ENCODE results near the gene ATP1B3.
"Not testable (repeated sequence)": the region's sequence is repeated elsewhere in the genome, so short reads cannot be mapped to it uniquely, and the experiment has no call there.

Gene ATP1B3

GRCh38 chr3:141876381-141876890 lies at the start of gene ATP1B3:
TSS of gene ATP1B3 (plus strand) at chr3:141876643. CDS start at chr3:141876802, 159 bp downstream.
- DNase-seq, result peak; percentile 88

GRCh38 chr3:141828487-141828886 lies 48.0 kb upstream of the ATP1B3 start:
- DNase-seq, result no peak

- no peak for DNase-seq
These were observed 47.6 kb upstream of the ATP1B3 start for GRCh38 chr3:141828890-141829289.

- no peak for DNase-seq
These were observed 45.9 kb upstream of the ATP1B3 start for GRCh38 chr3:141830508-141830907.

GRCh38 chr3:141834292-141834691 lies 42.2 kb upstream of the ATP1B3 start:
- DNase-seq, result no peak

- DNase-seq, result no peak
These were observed 40.8 kb upstream of the ATP1B3 start for GRCh38 chr3:141835557-141836229.

GRCh38 chr3:141839389-141839788 lies 37.1 kb upstream of the ATP1B3 start:
- DNase-seq, result no peak

GRCh38 chr3:141840737-141841544 lies 35.5 kb upstream of the ATP1B3 start:
- no peak for DNase-seq

GRCh38 chr3:141844108-141844507 lies 32.3 kb upstream of the ATP1B3 start:
- DNase-seq, result no peak

- DNase-seq, result no peak
These were observed 31.6 kb upstream of the ATP1B3 start for GRCh38 chr3:141844812-141845211.

GRCh38 chr3:141845407-141846049 lies 30.9 kb upstream of the ATP1B3 start:
- peak; percentile 34 for DNase-seq

- no peak for DNase-seq
These were observed 30.4 kb upstream of the ATP1B3 start for GRCh38 chr3:141846050-141846433.

GRCh38 chr3:141848159-141848748 lies 28.2 kb upstream of the ATP1B3 start:
- not testable (repeated sequence) for DNase-seq

- DNase-seq, result no peak
These were observed 27.2 kb upstream of the ATP1B3 start for GRCh38 chr3:141849056-141849815.

GRCh38 chr3:141851411-141851810 lies 25.0 kb upstream of the ATP1B3 start:
- no peak for DNase-seq

- DNase-seq, result no peak
These were observed 23.3 kb upstream of the ATP1B3 start for GRCh38 chr3:141853081-141853601.

- DNase-seq, result no peak
These were observed 22.7 kb upstream of the ATP1B3 start for GRCh38 chr3:141853629-141854168.

GRCh38 chr3:141854599-141854998 lies 21.8 kb upstream of the ATP1B3 start:
- no peak for DNase-seq

- no peak for DNase-seq
These were observed 18.1 kb upstream of the ATP1B3 start for GRCh38 chr3:141858312-141858711.

- no peak for DNase-seq
These were observed 16.8 kb upstream of the ATP1B3 start for GRCh38 chr3:141859651-141860050.

- no peak for DNase-seq
These were observed 16.3 kb upstream of the ATP1B3 start for GRCh38 chr3:141860086-141860669.

Data from CD4-positive, alpha-beta T cell treated with Interleukin-21 for 1 hour (primary cell).